HG02610 (cell line): ENCODE measurements around the gene HTRA1.

Experiments
- ATAC-seq: cut with Tn5 transposase; IDR thresholded peaks from one replicate; pipeline ENCODE4 v1.9.1; 2021; ENCODE audit warnings: mild to moderate bottlenecking, moderate library complexity; ENCODE audit not compliant: unreplicated experiment

The HTRA1 gene

DNA sequence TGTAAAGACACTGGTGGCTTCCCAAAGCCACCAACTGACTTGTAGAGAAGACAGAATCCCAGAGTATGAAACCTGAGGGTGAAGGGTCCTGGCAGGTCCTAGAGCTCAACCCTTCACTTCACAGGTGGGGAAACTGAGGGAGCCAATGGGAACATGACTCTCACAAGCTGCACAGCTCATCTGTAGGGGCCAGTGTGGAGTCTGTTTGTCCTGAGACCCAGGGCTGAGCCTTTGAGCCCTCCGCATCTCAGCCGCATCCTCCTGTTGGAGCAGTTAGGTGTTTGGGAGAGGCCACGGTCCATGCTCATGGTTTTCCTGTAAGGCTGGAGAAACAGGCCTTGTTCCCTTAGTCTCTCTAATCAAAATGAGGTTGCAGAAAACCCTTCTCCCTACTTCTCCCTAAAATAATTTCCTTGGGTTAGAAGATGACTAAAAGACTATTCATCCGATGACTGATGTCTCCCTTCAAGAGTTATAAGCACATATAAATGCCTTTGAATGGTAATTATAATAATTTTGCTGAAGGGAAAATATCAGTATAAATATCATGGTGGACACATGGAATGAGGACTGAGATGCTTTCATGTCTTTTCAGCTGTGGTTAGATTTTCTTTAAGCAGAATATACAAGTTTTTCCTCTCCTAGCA lies 10.3 kb downstream of the HTRA1 start:
- no peak for ATAC-seq

DNA sequence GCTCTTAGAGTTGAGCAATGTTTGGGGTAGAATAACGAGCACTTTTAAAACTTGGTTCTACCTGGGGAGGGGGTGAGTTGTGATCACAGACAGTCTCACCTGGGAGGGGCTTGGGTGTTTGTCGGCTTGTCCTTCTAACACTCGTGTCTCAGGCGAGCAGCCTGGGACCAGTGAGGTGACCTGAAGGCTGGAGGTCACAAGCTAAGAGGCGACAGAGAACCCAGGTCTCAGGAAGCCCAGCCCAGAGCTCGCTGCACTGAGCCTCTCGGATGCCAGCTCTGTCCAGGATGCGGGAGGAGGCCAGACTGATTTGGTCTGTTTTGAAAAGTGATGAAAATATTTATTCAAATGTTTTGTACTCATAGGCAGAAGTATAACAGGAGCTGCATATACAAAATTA lies 11.8 kb downstream of the HTRA1 start:
- ATAC-seq: no peak

DNA sequence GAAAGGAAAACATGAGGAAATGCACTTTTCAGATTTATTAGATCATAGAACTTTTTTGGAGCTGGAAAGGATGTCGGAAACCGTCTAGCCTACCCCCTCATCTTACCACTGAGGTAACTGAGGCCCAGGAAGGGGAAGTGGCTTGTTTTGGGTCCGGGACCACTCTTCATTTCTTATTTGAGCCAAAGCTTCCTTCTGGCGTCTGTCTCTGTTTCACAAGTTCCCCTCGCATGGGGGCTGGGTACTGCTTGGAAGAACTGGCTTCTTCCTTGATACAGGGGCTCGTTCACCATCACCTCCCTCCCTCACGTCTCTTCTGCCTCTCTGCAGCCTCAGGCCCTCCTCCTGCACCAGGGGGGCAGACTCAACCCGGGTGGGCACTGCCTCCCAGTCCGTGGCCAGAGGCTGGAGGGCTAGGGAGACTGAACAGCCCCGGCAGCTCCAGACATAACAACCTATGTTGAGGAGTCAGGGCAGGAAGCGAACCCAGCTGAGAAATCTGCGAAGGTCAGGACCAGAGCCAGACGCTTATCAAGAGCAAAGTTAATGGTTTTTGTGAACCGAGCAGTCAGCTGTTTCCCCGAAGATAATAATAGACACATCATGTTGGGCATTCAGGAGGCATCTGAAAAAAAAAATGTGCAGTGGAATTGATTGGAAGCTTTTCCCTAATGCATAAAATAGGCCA lies 12.9 kb downstream of the HTRA1 start:
- no peak for ATAC-seq

DNA sequence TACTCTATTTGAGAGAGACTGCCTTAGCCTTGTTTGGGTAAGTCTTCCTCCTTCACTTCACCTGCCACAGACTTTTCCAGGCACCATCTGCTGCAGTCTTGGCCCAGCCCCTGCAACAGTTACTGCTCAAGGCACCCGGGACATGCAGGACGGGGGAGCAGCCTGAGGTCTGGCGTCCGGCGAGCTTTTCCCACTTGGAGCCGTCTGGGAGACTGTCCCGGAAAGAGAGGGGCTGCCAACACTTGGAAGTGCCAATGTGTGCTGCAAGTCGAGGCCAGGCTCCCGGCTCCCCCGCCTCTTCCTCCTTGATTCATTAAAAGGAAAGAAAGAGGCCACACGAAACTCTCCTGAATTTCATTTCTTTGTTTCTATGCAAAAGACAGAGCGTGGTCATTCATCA lies 13.7 kb downstream of the HTRA1 start:
- ATAC-seq: no peak

DNA sequence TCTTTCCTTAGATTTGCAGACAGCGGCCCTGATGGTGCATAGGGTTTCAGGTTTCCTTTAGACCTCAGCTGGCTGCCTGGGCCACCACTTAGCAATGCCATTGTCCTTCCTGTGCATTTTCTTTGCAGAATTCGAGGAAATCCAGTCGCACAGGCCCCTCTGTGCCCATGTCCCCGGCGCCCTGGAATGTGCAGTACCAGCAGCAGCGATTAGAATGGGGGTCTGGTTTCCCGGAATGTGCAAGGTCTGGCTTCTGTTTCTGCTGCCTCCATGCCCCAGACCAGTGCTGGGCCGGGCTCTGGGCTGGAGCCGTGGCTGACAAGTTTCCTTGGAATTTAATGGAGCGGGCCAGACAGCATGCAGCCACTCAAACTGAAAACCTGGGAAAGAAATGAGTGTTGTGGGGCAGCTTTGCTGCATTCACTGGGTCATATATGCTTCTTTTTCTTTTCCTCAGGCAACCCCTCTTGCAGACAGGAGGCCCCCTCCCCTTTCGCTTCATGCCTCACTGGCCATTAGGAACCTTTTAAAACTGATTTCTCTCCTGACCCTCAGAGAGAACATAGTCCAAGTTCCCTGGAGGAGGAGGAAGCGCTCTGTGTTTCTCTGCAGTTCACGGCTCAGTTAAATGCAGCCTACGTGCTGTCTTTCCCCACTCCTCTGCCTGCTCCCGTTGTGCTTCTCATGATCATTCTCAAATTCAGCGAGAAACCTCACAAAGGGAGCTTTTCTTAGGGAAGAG lies 14.4 kb downstream of the HTRA1 start:
- no peak for ATAC-seq

DNA sequence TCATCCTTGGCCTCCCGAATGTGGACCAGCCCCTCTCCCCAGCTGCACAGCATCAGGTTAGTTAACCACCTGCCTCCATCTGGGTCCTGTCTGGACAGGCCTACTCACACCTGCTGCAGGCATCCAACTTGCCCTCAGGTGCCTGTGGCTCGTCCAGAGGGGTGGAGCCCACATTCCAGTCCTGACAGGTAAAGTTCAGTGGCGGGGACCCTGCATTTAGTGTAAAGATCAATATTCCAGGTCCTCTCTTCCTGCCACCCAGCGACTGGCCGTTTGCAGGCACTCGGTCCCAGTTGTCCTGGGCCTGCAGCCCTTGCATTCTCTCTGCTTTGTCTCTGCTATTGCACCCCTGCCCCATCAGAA lies 15.0 kb downstream of the HTRA1 start:
- ATAC-seq: no peak

DNA sequence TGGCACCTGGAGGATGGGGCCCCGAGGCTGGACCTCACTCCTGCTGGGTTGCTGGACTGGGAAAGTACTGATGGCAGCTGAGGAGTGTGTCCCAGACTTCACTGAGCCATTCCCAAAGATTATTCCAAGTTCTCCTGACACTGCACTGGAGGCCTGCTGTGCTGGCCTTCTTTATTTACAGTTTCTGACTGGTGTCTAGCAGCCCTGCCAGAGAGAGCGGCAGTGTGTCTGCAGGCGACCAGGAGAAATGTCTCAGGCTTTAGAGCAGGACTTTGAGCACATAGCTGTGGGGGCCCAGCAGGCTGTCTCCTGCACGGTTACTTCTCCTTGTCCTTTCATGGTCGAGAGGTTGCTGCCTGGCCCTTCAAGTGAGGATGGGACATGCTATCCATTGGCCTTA lies 16.1 kb downstream of the HTRA1 start:
- ATAC-seq: no peak

DNA sequence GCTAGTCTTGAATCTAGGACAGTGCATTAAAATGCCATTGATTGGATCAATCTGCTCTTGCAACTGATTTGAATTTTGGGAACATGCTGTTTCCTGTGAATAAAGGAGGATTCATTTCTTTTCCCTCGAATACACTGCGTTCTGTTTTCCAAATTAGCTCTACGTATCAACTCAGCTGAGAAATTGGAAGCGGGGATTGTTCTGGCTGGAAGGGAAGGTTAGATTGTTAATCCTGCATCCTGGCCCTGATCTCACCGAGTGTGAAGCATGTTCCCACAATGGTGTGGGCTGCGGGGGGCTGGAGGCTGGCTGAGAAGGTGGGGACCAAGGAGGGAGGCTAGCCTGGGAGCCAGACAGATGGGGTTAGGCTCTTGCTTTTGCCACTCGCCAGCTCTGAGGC lies 17.6 kb downstream of the HTRA1 start:
- ATAC-seq: no peak

DNA sequence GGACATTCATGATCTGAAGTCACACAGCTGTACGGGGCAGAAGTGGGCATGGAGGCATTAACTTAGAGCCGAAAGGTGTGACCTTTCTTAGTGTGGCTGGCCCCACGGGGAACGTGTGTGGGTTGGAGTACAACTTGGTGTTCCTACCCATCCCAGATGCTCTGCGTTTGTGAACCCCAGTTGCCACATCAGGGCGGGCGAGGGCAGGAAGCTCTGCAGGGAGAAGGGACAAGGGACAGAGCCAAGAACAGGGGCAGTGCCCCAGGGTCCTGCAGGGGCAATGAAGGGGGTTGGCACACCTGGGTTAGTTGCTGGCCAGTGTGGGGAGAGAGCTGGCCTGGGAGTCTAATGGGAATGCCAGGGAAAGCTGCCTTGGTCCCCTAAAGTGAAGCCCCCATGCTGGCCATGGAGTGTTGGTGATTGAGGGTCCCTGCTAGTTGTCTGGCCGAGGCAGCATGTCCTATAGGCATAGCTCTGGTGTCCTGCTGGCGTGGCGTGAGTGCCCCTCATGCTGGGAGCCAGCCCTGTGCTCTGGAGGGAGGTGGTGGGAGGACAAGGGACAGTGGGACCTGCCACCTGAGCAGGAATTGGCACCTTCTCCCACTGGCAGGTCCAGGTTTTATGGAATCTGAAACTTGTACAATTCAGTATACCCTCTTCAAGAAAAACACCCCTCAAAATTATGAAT lies 18.9 kb downstream of the HTRA1 start:
- ATAC-seq: no peak

DNA sequence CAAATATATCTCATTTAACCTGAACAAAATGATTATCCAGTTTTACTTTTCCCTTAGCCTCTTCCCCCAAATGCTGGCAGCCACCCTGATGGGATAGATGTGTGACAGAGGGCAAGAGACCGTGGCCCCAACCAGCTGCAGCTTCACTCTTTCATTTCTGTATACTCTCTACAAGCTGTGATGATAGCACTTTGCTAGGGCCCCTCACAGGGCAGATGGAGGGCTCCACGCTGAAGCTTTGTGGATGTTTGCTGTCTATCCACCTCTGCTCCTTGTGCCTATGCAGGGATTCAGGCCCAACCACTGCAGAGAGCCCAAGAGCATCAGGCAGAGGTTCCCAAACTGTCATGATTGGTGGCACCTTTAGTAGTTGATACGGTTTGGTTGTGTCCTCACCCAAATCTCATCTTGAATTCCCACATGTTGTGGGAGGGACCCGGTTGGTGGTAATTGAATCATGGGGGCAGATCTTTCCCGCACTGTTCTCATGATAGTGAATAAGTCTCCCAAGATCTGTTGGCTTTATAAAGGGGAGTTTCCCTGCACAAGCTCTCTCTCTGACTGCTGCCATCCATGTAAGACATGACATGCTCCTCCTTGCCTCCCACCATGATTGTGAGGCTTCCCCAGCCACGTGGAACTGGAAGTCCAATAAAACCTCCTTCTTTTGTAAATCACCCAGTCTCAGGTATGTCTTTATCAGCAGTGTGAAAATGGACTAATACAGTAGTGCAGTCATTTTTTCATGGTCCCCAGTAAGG lies 20.1 kb downstream of the HTRA1 start:
- ATAC-seq: no peak

DNA sequence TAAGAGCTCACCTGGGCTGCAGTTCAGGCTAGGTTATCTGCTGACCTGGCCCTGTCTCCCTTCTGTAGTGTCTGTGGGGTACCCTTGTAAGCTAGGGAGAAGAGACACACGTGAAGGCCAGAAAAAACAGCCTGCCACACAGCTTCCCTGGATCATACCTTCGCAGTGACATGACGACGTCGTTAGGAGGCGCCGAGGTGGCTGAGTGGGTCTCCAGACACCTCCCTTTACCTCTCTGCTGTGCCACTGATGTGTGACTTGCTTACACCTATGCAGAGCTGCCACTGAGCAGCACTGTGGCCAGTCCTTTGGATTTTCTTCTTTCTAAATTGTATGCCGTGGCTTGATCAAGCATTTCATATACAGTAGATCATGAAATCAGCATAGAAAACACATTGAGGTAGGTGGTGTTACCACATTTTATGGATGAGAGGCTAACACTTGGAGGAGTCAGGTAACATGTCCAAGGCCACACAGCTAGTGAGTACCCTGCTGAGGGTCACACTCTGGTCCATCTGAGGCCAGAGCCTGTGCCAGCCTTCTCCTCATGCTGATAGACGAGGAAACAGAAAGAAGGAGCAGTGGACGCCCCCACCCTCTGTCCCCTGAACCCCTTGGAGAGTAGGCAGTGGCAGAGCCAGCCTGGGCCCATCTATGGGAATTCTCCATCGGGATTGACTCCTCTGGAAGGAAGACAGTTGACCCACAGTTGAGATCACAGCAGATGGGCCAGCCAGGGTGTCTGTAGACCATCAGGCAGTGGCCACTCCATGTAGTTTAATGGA lies 23.1 kb downstream of the HTRA1 start:
- ATAC-seq: no peak

DNA sequence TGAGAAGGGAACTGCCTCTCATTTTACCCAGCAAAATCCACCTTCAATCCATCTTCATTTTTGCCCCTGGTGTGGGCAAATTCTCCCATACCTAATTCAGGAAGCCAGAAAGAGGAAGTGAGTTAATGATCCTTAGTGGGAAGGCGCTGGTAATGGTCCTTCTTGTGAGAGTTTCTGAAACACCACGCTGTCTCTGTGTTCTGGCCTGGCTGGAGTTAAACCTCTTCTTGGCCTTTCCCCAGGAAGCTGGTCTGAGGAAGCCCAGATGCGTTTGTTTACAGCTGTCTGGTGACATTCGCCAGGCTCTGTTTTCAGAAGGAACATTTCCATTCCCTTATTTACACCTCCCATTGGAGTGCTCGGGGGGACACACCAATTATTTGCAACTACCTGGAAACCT lies 24.3 kb downstream of the HTRA1 start:
- ATAC-seq: no peak

DNA sequence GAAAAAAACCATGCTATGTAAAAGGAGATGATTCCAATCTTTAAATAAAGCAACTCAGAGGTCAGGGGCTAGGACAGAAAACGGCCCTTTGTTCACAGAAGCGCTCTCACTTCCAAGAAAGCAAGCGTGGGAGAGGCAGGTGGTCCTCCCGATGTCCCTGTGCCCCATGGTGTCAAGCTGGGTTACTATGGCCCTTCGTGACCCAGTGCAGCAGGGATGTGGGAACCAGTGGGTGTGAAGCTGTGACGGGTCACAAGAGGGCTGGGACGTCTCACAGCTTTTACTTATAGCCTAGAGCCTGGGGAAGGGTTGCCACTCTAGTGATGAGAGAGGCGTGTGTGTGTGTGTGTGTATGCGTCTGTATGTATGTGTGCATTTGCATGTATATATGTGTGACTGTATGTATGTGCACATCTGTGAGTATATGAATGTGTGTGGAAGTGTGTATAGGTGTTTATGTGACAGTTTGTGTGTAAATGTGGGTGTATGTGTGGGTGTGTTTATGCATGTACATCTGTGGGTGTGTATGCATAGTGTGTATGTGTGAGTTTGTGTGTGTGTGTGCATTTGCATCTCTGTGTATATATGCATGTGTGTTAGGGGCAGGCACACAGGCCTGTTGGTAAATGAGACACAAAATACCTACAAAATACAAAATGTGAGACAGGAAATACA lies 25.2 kb downstream of the HTRA1 start:
- ATAC-seq: no peak

DNA sequence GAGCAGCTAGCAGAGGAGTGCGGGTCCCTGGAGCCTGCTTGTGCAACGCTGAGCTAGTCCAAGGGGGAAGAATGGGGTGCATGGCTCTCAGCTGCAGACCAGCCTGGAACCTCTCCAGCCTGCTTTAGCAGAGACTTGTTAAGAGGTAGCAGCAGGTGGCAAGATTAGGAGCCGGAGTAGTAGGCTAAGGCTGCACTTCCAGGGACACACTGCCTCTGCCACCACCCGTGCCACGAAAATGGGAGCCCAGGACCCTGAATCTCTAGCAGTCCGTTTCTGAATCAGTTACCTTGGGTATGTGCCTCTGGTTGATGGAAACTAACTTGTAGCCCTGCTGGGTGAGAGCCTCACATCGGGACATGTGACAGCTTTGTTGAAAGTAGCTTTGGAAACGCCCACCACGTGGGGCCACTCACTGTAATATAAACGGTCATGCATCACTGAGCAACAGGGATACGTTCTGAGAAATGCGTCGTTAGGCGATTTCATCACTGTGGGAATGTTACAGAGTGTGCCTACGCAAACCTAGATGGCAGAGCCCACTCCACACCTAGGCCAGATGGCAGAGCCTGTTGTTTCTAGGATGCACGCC lies 25.9 kb downstream of the HTRA1 start:
- no peak for ATAC-seq

DNA sequence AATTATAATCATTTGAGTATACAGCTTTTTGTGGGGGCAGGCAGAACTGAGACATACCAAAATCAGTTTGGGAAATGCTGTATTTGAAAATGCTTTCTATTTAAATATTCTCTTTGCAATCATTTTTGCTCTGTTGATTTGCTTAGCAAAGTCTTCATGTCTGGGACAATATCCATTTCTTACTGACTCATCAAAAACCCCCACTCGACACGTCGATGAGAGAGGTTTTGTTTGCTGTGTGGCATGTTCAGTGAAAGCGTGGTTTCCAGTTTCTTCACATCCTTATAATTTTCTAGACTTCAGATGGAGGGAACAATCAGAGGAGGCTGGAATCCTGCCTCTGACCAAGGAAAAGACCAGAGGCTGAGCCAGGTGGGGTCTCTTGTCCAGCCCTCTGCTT lies 28.9 kb downstream of the HTRA1 start:
- no peak for ATAC-seq

DNA sequence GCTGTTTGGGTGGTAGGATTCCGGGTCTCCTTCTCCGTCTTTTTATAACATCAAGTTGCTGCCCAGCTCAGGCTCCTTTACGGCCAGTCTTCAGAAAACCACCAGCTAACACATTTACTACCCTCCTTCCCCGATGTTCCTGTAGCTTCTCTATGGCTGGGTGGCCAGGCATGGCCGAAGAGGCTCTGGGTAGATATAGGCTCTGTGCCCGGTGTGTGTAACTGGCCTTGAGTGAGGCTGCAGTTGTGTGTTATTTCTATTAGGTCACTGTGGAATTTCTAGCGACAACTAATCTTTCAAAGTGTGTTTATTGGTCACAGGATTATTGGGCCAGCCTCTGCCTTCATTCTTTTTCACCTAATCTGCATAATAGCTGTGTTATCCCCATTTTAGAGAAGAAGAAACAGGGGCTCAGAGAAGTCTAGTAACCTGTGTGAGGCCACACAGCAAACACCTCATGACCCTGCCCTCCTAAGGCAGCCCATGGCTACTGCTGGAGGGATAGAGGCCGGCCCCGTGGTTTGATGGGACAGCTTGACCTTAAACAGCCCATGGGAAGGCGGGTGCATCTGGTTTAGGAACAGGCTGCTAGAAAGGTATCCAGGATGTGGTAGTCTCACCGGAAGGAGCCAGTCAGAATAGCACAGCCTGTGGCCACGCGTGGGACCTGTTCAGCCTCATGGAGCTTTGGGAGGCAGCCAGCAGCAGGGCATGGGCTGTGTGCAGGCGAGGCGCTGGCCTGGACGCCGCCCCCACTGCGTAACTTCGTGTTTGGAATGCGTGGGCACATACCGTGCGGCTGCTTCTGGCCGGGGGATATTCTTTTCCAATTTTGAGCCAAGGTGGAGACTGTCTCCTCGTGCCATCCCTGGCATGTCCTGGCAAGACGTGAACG lies 29.7 kb downstream of the HTRA1 start:
- ATAC-seq: no peak

DNA sequence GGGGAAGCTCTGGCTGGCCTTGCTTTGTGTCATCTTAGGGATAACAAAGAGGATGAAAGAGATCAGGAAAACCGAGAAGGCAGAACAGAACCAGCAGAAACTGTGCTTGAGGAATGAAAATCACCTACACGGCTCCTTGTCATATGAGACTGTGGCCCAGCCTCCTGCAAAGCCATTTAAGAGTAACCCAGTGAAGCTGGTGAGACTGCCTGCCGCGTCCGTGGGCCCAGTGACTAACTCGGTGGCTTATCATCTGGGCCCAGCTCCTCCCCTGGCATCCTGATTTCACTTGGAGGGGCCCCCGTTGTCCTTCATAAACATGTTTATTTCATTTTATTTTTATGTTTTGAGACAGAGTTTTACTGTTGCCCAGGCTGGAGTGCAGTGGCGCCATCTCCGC lies 30.7 kb downstream of the HTRA1 start:
- ATAC-seq: no peak

DNA sequence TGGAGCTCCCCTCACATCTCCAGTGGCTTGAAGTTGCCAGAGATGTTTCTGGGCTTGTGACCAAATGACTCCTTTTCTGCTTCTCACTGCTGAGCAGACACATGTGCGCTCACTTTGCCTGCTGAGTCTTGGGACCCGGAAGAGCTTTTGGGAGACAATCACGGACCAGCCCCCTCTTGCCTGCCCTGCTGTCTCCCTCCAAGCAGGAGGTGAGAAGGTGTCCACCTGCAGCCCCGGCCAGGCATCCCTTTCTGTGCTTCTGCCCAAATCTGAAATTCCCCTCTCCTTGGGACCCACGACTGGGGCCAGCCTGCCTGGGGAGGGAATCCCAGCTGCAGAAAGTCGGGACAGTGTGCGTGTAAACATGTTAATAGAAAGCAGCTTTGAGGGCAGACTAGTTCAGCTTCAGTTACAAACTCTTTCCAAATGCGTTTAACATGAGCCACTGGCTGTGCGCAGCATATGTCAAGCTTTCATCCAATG lies 31.7 kb downstream of the HTRA1 start:
- no peak for ATAC-seq
